Measurements from ENCODE around the gene PCSK6.

The PCSK6 gene

GRCh38 chr15:101448336-101448735 lies 41.2 kb downstream of the PCSK6 start:
- Histone ChIP-seq H3K27ac (no peak overlapping the region), H3K4me3 (no peak overlapping the region)
- TF ChIP-seq CTCF (IDR thresholded peaks at IDR 0.05): no peak
- DNase-seq (ENCODE audit: low spot score): peak; percentile 56

DNA sequence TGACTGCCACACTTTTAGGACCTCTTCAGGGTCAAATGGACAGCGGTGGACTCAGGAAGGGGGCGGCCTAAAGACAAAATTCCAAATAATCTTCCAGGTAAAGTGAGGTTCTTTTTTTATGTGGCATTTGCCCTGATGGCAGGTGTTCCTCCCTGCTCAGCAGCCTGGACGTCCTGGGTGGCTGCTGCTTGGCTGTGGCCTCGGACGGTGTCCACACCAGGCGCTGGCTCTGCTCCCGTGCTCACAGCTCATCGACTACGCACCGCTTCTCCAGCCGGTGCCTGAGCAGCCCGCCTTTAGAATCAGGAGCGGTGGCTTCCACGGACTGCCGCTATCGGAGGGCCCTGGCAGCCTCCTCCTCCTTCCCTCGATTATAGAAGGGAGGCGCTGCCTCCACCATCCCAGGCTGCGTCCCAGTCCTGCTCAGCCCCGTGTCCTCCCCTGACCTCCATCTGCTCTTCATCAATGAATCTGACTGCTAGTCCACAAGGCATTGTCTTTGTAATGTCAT lies 41.9 kb downstream of the PCSK6 start:
- no peak for TF ChIP-seq CTCF (IDR thresholded peaks at IDR 0.05)
- DNase-seq (ENCODE audit: low spot score): peak; percentile 57
- H3K27ac ChIP-seq: no peak overlapping the region
- H3K4me3 ChIP-seq: no peak overlapping the region

GRCh38 chr15:101447168-101447533 lies 42.4 kb downstream of the PCSK6 start:
- TF ChIP-seq CTCF (IDR thresholded peaks at IDR 0.05): no peak
- Histone ChIP-seq H3K27ac (peak overlapping the region in 1 of 2 donors; percentile 37), H3K4me3 (no peak overlapping the region)
- DNase-seq (ENCODE audit: low spot score): no peak

DNA sequence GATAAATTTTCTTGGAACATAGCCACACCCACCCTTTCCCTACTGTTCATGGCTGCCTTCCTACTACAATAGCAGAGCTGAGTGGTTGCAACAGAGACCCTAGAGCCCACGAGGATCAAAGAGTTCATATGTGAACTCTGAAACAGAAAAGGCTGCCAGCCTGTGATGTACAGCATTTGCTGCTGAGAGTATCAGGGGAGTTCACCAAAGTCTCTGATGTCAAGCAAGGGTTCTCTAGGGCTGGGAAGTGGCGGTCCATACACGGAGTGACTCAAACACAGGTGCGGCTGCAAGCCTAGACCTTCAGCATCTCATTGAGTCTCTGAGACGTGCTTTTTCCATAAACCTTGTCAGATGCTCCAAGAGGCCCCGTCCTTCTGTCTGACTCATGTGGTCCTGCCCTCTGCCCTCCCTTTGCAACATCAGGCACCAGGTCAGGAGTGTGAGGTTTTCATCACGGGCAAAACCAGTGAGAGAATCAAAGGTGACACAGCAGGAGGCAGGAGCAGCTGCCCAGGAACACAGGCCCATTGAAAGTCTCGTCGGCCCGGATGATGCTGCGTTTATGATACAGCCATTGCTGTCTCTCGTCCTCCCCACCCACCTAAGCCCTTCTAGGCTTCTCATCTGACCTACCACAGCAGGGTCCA lies 42.9 kb downstream of the PCSK6 start:
- Histone ChIP-seq H3K4me3 (no peak overlapping the region), H3K27ac (peak overlapping the region in 1 of 2 donors; percentile 37)
- peak; percentile 72 for DNase-seq (ENCODE audit: low spot score)
- no peak for TF ChIP-seq CTCF (IDR thresholded peaks at IDR 0.05)

DNA sequence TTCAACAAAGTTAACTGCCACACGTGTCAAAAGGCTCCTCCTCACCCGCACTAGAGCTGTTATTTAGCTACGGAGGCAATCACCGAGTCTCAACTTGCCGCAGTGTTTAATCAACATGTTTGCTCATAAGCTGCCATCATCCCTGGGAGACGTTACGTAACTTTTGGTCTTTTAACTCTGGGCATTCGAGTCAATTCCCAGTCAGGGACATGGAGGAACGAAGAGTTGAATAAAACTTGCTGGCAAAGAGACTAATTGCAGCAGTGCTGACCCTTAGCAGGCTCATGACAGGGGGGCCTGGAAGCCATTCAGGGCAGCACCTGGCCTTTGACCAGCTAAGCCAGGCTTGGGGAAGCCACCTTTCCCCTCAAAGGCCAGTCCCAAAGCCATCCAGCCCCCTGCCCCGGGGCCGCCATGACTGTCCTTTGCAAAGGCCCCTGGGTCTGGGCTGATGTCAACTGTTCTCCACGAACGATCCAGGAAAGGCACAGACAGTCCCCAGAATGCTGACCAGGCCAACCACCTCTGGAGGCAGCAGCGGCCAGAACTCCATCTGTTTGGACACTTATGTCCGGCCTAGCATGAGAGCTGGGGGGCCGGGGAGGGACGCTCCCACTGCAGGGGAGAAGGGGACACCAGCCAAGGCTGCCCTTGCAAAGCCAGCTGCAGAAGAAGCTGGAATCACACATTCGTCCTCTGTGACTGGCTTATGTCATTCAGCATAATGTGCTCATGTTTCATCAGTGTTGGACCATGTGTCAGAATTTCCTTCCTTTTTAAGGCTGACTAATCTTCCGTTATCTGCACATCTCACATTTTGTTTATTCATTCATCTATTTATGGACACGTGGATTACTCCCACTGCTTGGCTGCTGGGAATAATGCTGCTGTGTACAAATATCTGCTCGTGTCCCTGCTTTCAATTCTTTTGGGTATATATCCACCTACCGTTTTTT lies 43.7 kb downstream of the PCSK6 start:
- Histone ChIP-seq H3K27ac (peak overlapping the region in 1 of 2 donors; percentile 52), H3K4me3 (no peak overlapping the region)
- DNase-seq (ENCODE audit: low spot score): no peak
- TF ChIP-seq CTCF (IDR thresholded peaks at IDR 0.05): no peak

DNA sequence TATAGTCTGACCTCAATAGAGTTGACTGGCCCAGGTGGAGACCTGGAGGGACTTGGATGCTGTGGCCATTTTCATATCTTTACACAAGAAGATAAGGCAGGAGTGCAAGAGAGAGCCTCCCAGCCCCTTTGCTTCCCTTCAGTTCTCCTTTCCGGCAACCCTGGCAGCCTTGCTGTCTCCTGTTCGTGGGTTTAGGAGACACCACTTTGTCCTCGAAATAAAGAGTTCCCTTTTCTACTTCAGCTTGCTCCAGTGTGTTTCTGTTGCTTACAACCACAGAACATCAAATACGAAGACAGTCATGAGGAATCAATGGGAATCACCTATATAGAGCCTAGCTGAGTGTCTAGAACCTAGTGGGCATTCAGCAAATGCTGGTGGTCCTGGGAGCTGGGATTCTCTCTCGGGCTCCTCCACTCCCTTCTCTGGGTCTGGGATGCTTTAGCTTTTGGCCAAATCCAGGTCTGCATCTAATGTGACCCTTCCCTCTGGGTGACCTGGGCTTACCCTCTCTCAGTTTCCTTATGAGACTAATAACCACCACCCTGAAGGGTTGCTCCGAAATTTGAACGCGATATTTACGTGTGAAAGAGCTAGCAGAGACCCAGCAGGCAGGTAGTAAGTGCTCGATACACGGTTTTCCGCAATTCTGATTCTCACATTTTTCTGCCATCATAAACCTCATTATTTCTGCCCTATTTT lies 44.5 kb downstream of the PCSK6 start:
- peak; percentile 11 for DNase-seq (ENCODE audit: low spot score)
- H3K27ac ChIP-seq: peak overlapping the region in 1 of 2 donors; percentile 52
- no peak for TF ChIP-seq CTCF (IDR thresholded peaks at IDR 0.05)

More for the DNA sequence above, 44.5 kb downstream of the PCSK6 start:
- H3K4me3 ChIP-seq: no peak overlapping the region

Data from coronary artery (tissue), 2 donors.